Smooth muscle cell (in vitro differentiated cells): ENCODE measurements around the gene TRIM25. TPM values are rescaled to one million over a fixed set of nuclear protein-coding genes. Genes with fewer than 3 reads are reported as not detected.
"Not testable (repeated sequence)": the region's sequence is repeated elsewhere in the genome, so short reads cannot be mapped to it uniquely, and the experiment has no call there.

Experiments
- DNase-seq: peaks from one replicate; lab custom pipeline; 2025; ENCODE audit not compliant: unreplicated experiment; lab: John Stamatoyannopoulos, UW
- H2AFZ ChIP-seq: fragments of 200-600 bp; sonication (generic); 2 replicates; pipeline ENCODE4 v1.6.0; 2016; ENCODE audit warnings: antibody characterized with exemption, low read depth, mild to moderate bottlenecking
- H3F3A ChIP-seq: fragments of 200-600 bp; sonication (generic); 2 replicates; pipeline ENCODE4 v1.6.0; 2017; ENCODE audit warnings: antibody characterized with exemption, low read depth
- H3K27ac ChIP-seq: fragments of 200-600 bp; sonication (generic); 2 replicates; pipeline ENCODE4 v1.5.1; 2016; ENCODE audit warnings: low read depth, mild to moderate bottlenecking
- H3K27me3 ChIP-seq: fragments of 200-600 bp; sonication (generic); 2 replicates; pipeline ENCODE4 v1.6.1; 2016; ENCODE audit warnings: low read depth, mild to moderate bottlenecking
- H3K36me3 ChIP-seq: fragments of 200-600 bp; sonication (generic); 2 replicates; pipeline ENCODE4 v1.5.1; 2016; ENCODE audit warnings: low read depth
- H3K4me1 ChIP-seq: fragments of 200-600 bp; sonication (generic); 2 replicates; pipeline ENCODE4 v1.5.1; 2016; ENCODE audit warnings: low read depth
- H3K4me2 ChIP-seq: fragments of 200-600 bp; sonication (generic); 2 replicates; pipeline ENCODE4 v1.6.0; 2016; ENCODE audit warnings: mild to moderate bottlenecking
- H3K4me3 ChIP-seq: fragments of 200-600 bp; sonication (generic); 2 replicates; pipeline ENCODE4 v1.5.1; 2016; ENCODE audit warnings: mild to moderate bottlenecking
- H3K79me2 ChIP-seq: fragments of 200-600 bp; sonication (generic); 2 replicates; pipeline ENCODE4 v1.6.0; 2016; ENCODE audit warnings: low read depth, mild to moderate bottlenecking
- H3K9ac ChIP-seq: fragments of 200-600 bp; sonication (generic); 2 replicates; pipeline ENCODE4 v1.6.0; 2016; ENCODE audit warnings: low read depth
- H3K9me3 ChIP-seq: fragments of 200-600 bp; sonication (generic); replicated peaks from 2 replicates; pipeline ENCODE4 v1.5.1; 2016; ENCODE audit warnings: low read depth
- H4K20me1 ChIP-seq: fragments of 200-600 bp; sonication (generic); 2 replicates; pipeline ENCODE4 v1.6.0; 2016; ENCODE audit warnings: low read depth
- CTCF ChIP-seq: fragments of 200-600 bp; sonication (generic); IDR thresholded peaks from 2 replicates; pipeline ENCODE4 v1.5.1; 2017; ENCODE audit warnings: borderline replicate concordance, mild to moderate bottlenecking, antibody characterized with exemption; ENCODE audit not compliant: insufficient read depth, poor library complexity, severe bottlenecking
- WGBS: methylation state at CpG from one replicate; pipeline ENCODE4 v1.1.7; 2016; ENCODE audit warnings: low lambda C conversion rate; 5-methylcytosine and 5-hydroxymethylcytosine counted together
- polyA plus RNA-seq: library from polyadenylated mRNA; unstranded; fragments of >200 nt; fragmentation: Nextera tagmentation; extraction: Ambion mirVana; gene quantifications from 2 replicates; pipeline ENCODE4 v1.2.1, GENCODE V29; 2016
- total RNA-seq: library from RNA; depleted of rRNA; stranded (reverse); fragments of >200 nt; gene quantifications from 2 replicates; pipeline ENCODE4 v1.2.3, GENCODE V29; 2014

TRIM25 gene
- total and polyA plus RNA-seq, 2 experiments from 2014 or later, result 2.6 to 7.1 TPM

DNA sequence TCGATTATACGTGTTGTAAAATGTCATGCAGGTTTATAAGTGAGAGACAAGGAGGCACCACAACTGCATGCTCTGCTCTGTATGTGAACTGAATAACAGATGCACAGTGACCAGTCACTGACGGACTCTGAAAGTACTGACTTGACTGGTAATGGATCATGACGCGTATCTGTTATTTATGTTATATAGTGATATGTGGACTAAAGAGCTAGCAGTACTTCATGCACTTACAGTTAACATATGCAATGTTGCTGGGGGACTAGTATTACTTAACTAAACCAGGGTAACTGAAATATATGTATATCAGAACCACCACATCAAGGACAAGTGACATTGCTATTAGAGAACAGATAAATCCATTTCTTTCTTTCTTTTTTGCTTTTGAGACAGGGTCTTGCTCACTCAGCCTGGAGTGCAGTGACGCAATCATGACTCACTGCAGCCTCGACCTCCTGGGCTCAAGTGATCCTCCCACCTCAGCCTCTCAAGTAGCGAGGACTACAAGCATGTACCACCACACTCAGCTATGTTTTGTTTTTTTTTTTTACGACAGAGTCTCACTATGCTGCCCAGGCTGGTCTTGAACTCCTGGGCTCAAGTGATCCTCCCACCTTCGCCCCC, 29.8 kb upstream of the TRIM25 start:
- H3K36me3 ChIP-seq, result peaks cover 19% of the 10 kb centered on the region
- H4K20me1 ChIP-seq, result no peaks in the 10 kb centered on the region
- no peaks in the 10 kb centered on the region for H3K4me1 ChIP-seq
- DNase-seq, result no peak
- no peak for TF ChIP-seq CTCF
- no peak overlapping the region for H3K27ac ChIP-seq
- H3K27me3 ChIP-seq, result no peaks in the 10 kb centered on the region
- no peaks in the 10 kb centered on the region for H3K9me3 ChIP-seq
- no peaks in the 10 kb centered on the region for H3K79me2 ChIP-seq
- H2AFZ ChIP-seq, result no peak overlapping the region
- H3F3A ChIP-seq, result no peaks in the 10 kb centered on the region
- no peak overlapping the region for H3K4me2 ChIP-seq
- 88% methylated on average over 10 of the region's 10 CpGs for WGBS
- H3K9ac ChIP-seq, result no peak overlapping the region
- H3K4me3 ChIP-seq, result no peak overlapping the region

GRCh38 chr17:56939869-56940484, 26.1 kb upstream of the TRIM25 start:
- Histone ChIP-seq H3K4me3 (no peak overlapping the region), H3K4me1 (no peaks in the 10 kb centered on the region), H3K79me2 (no peaks in the 10 kb centered on the region), H3K36me3 (peaks cover 13% of the 10 kb centered on the region), H3F3A (no peaks in the 10 kb centered on the region), H4K20me1 (no peaks in the 10 kb centered on the region), H3K9me3 (no peaks in the 10 kb centered on the region), H3K27ac (no peak overlapping the region), H3K9ac (no peak overlapping the region), H2AFZ (no peak overlapping the region), H3K27me3 (no peaks in the 10 kb centered on the region), H3K4me2 (no peak overlapping the region)
- WGBS, result 76% methylated on average over 11 of the region's 11 CpGs
- TF ChIP-seq CTCF, result peak; percentile 59
- no peak for DNase-seq

GRCh38 chr17:56938206-56938605, 24.4 kb upstream of the TRIM25 start:
- not testable (repeated sequence) for H3K4me3 ChIP-seq, H3K27me3 ChIP-seq, H3K27ac ChIP-seq, H3F3A ChIP-seq, DNase-seq, H3K79me2 ChIP-seq, H3K9me3 ChIP-seq, H3K9ac ChIP-seq, H3K36me3 ChIP-seq, H3K4me2 ChIP-seq, H2AFZ ChIP-seq, H4K20me1 ChIP-seq, H3K4me1 ChIP-seq
- 96% methylated on average over 5 of the region's 5 CpGs for WGBS

GRCh38 chr17:56937687-56938086, 23.8 kb upstream of the TRIM25 start:
- Histone ChIP-seq H3K27me3 (no peaks in the 10 kb centered on the region), H4K20me1 (no peaks in the 10 kb centered on the region), H3F3A (no peaks in the 10 kb centered on the region), H3K9me3 (no peaks in the 10 kb centered on the region), H3K79me2 (no peaks in the 10 kb centered on the region), H2AFZ (no peak overlapping the region), H3K27ac (no peak overlapping the region), H3K4me3 (no peak overlapping the region), H3K4me1 (no peaks in the 10 kb centered on the region), H3K36me3 (no peaks in the 10 kb centered on the region), H3K9ac (no peak overlapping the region), H3K4me2 (no peak overlapping the region)
- WGBS, result 97% methylated on average over 2 of the region's 2 CpGs
- no peak for DNase-seq
- TF ChIP-seq CTCF, result no peak
